H9 (cell line): ENCODE measurements around the gene ASH1L. TPM values are rescaled to one million over a fixed set of nuclear protein-coding genes. Genes with fewer than 3 reads are reported as not detected.
"Not testable (repeated sequence)": the region's sequence is repeated elsewhere in the genome, so short reads cannot be mapped to it uniquely, and the experiment has no call there.

Experiments used
- DNase-seq: peaks from one replicate; pipeline ENCODE4 v3.0.0-alpha.2; 2017
- H2AFZ ChIP-seq: one replicate; pipeline ENCODE4 v1.6.1; 2013; ENCODE audit warnings: mild to moderate bottlenecking, low read length, control low read depth, moderate library complexity
- H2AK5ac ChIP-seq: 2 replicates; pipeline ENCODE4 v1.6.1; 2013; ENCODE audit warnings: low read length, control low read depth, mixed read lengths; ENCODE audit not compliant: insufficient read length
- H2BK120ac ChIP-seq: one replicate; pipeline ENCODE4 v1.6.1; 2013; ENCODE audit warnings: low read depth, mild to moderate bottlenecking, low read length, control low read depth, inconsistent platforms; ENCODE audit not compliant: poor library complexity, severe bottlenecking
- H2BK12ac ChIP-seq: 2 replicates; pipeline ENCODE4 v1.6.1; 2013; ENCODE audit warnings: low read length, control low read depth, mixed read lengths, low read depth; ENCODE audit not compliant: insufficient read length
- H2BK15ac ChIP-seq: 2 replicates; pipeline ENCODE4 v1.6.1; 2013; ENCODE audit warnings: low read depth, low read length, control low read depth
- H2BK20ac ChIP-seq: one replicate; pipeline ENCODE4 v1.6.1; 2013; ENCODE audit warnings: low read depth, mild to moderate bottlenecking, low read length, control low read depth, inconsistent platforms; ENCODE audit not compliant: poor library complexity, severe bottlenecking
- H2BK5ac ChIP-seq: 2 replicates; pipeline ENCODE4 v1.6.1; 2013; ENCODE audit warnings: low read length, control low read depth, mixed read lengths; ENCODE audit not compliant: insufficient read length
- H3K14ac ChIP-seq: 2 replicates; pipeline ENCODE4 v1.6.1; 2013; ENCODE audit warnings: low read length, control low read depth; ENCODE audit not compliant: insufficient read depth
- H3K18ac ChIP-seq: 2 replicates; pipeline ENCODE4 v1.6.1; 2013; ENCODE audit warnings: low read depth, mild to moderate bottlenecking, mixed read lengths, low read length, control low read depth; ENCODE audit not compliant: insufficient read length
- H3K23ac ChIP-seq: 2 replicates; pipeline ENCODE4 v1.6.1; 2013; ENCODE audit warnings: low read length, control low read depth, mixed read lengths, low read depth; ENCODE audit not compliant: insufficient read length
- H3K23me2 ChIP-seq: 2 replicates; pipeline ENCODE4 v1.6.1; 2013; ENCODE audit warnings: low read depth, mild to moderate bottlenecking, mixed read lengths, low read length, control low read depth; ENCODE audit not compliant: insufficient read length, poor library complexity, severe bottlenecking
- H3K27ac ChIP-seq: 2 replicates; pipeline ENCODE4 v1.5.1; 2013; ENCODE audit warnings: low read length, control low read depth, mixed read lengths, low read depth; ENCODE audit not compliant: insufficient read length
- H3K27me3 ChIP-seq: 2 replicates; pipeline ENCODE4 v1.6.1; 2013; ENCODE audit warnings: low read length, control low read depth, inconsistent platforms; ENCODE audit not compliant: insufficient read depth
- H3K4ac ChIP-seq: 2 replicates; pipeline ENCODE4 v1.6.1; 2013; ENCODE audit warnings: low read depth, mild to moderate bottlenecking, control low read depth, inconsistent platforms, low read length, moderate library complexity
- H3K4me1 ChIP-seq: 2 replicates; pipeline ENCODE4 v1.6.1; 2013; ENCODE audit warnings: low read length, control low read depth, inconsistent platforms; ENCODE audit not compliant: insufficient read depth
- H3K4me2 ChIP-seq: 2 replicates; pipeline ENCODE4 v1.6.1; 2013; ENCODE audit warnings: low read length, control low read depth, mixed read lengths; ENCODE audit not compliant: insufficient read length, insufficient read depth
- H3K56ac ChIP-seq: 2 replicates; pipeline ENCODE4 v1.6.1; 2013; ENCODE audit warnings: low read depth, mild to moderate bottlenecking, mixed read lengths, low read length, control low read depth; ENCODE audit not compliant: insufficient read length
- H3K79me1 ChIP-seq: 2 replicates; pipeline ENCODE4 v1.6.1; 2013; ENCODE audit warnings: low read depth, mild to moderate bottlenecking, moderate library complexity, low read length, control low read depth, inconsistent platforms; ENCODE audit not compliant: insufficient read depth, poor library complexity, severe bottlenecking
- H3K79me2 ChIP-seq: 2 replicates; pipeline ENCODE4 v1.6.1; 2013; ENCODE audit warnings: low read length, control low read depth, inconsistent platforms; ENCODE audit not compliant: insufficient read depth
- H3K9ac ChIP-seq: 2 replicates; pipeline ENCODE4 v1.6.1; 2013; ENCODE audit warnings: low read length, control low read depth, mixed read lengths; ENCODE audit not compliant: insufficient read length; ENCODE audit errors: extremely low read depth
- H3K9me3 ChIP-seq: one replicate; pipeline ENCODE4 v1.6.1; 2013; ENCODE audit warnings: low read depth, low read length, inconsistent platforms; ENCODE audit not compliant: control insufficient read depth
- H3T11ph ChIP-seq: one replicate; pipeline ENCODE4 v1.6.1; 2013; ENCODE audit warnings: mild to moderate bottlenecking, low read length, control low read depth, inconsistent platforms
- H4K20me1 ChIP-seq: one replicate; pipeline ENCODE4 v1.6.1; 2013; ENCODE audit not compliant: control insufficient read depth, insufficient read length, insufficient read depth
- H4K5ac ChIP-seq: 2 replicates; pipeline ENCODE4 v1.6.1; 2013; ENCODE audit warnings: low read depth, mild to moderate bottlenecking, mixed read lengths, low read length, control low read depth; ENCODE audit not compliant: insufficient read length
- H4K8ac ChIP-seq: replicated peaks from 2 replicates; pipeline ENCODE4 v1.6.1; 2013; ENCODE audit warnings: low read length, control low read depth, mixed read lengths, low read depth; ENCODE audit not compliant: insufficient read length
- H4K91ac ChIP-seq: 2 replicates; pipeline ENCODE4 v1.6.1; 2013; ENCODE audit warnings: low read depth, mild to moderate bottlenecking, moderate library complexity, mixed read lengths, low read length, control low read depth; ENCODE audit not compliant: insufficient read length
- H3K27ac Mint-ChIP-seq, 3 experiments: 2 replicates in 2 of 3; 3 replicates in 1 of 3; pipeline ENCODE4 v1.8.0; 2020 to 2021; ENCODE audit warnings: mixed read lengths in 3 of 3, mild to moderate bottlenecking in 1 of 3, moderate library complexity in 1 of 3
- H3K27me3 Mint-ChIP-seq: 2 replicates; pipeline ENCODE4 v1.8.0; 2021; ENCODE audit warnings: low read depth, mild to moderate bottlenecking, moderate library complexity, mixed read lengths
- H3K36me3 Mint-ChIP-seq, 3 experiments: 2 replicates in 2 of 3; 3 replicates in 1 of 3; pipeline ENCODE4 v1.8.0; 2020 to 2021; ENCODE audit warnings: low read depth in 3 of 3, mixed read lengths in 3 of 3; ENCODE audit not compliant: insufficient read depth in 1 of 3
- H3K4me1 Mint-ChIP-seq, 2 experiments: 2 replicates each; pipeline ENCODE4 v1.8.0; 2020; ENCODE audit warnings: mixed read lengths in 2 of 2
- H3K4me3 Mint-ChIP-seq, 2 experiments: 2 replicates in 1 of 2; 3 replicates in 1 of 2; pipeline ENCODE4 v1.8.0; 2020 to 2021; ENCODE audit warnings: mild to moderate bottlenecking in 2 of 2, mixed read lengths in 2 of 2, moderate library complexity in 1 of 2
- H3K9me3 Mint-ChIP-seq, 2 experiments: 2 replicates in 1 of 2; 3 replicates in 1 of 2; pipeline ENCODE4 v1.8.0; 2020; ENCODE audit warnings: mild to moderate bottlenecking in 2 of 2, mixed read lengths in 2 of 2, moderate library complexity in 1 of 2
- WGBS: extraction: QIAGEN DNeasy Blood & Tissue Kit; methylation state at CpG from one replicate; pipeline ENCODE4 v1.1.7; 2013; ENCODE audit warnings: missing lambda C conversion rate, low lambda C conversion rate, mixed read lengths; ENCODE audit not compliant: insufficient read length; ENCODE audit errors: extremely low coverage; 5-methylcytosine and 5-hydroxymethylcytosine counted together
- total RNA-seq: library from RNA; stranded (reverse); gene quantifications from 2 replicates; pipeline ENCODE4 v1.2.1, GENCODE V29; 2021

Gene ASH1L
- total RNA-seq, 1 experiment from 2014 or later: 32.8 TPM

DNA sequence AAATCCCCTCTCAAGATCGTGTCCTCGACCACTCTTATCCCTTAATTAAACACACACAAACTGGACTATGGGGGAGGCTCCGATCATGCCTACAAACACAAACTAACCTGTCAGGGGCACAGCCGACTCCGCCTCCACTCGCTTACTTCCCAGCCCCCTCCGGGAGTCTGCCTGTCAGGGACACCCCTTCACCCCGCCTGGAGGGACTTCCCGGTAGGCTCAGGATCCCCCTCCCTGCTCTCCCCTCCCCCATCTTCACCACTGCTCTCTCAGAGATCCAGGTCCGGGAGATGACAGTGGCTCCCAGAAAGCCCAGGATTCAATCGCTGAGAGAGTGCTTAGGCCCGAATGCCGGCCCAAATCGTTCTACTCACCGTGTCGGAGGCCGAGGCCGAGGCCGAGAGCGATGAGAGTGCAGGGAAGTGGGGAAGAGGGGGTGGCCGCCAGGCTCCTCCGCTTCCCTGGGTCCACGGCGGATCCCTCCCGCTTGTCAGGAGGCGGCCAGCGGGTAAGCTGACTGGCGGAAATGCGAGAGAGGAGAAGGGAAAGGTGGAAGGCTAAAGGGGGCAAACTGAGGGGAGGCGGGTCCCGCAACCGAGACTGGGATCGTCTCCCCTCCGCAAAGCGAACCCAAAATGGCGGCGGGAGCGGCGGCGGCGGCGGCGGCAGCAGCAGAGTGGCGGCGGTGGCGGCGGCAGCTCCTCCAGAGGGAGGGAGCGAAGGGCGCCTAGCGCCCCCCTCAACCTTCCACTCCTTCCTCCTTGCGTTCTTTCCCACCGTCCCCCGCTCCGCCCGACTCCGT is 623 bp downstream of the ASH1L start:
- H2BK15ac ChIP-seq, H3K4ac ChIP-seq, H2BK20ac ChIP-seq, H3K23ac ChIP-seq, H4K5ac ChIP-seq, H2BK12ac ChIP-seq, H3K23me2 ChIP-seq, H3K27me3 ChIP-seq, H2AK5ac ChIP-seq, H4K8ac ChIP-seq, H3K9me3 Mint-ChIP-seq, H3K4me1 ChIP-seq, H2AFZ ChIP-seq, H4K20me1 ChIP-seq, H3K27me3 Mint-ChIP-seq, H3T11ph ChIP-seq, H2BK5ac ChIP-seq, H3K9me3 ChIP-seq, H3K56ac ChIP-seq, H2BK120ac ChIP-seq: not testable (repeated sequence)
- peak overlapping the region; percentile 98 to 99 for H3K4me3 Mint-ChIP-seq
- H3K14ac ChIP-seq: peak overlapping the region; percentile 98
- H4K91ac ChIP-seq: peak overlapping the region; percentile 59
- H3K4me1 Mint-ChIP-seq: peaks cover 13 to 21% of the 10 kb centered on the region in 2 experiments
- peak overlapping the region; percentile 77 for H3K27ac ChIP-seq
- peaks cover 31% of the 10 kb centered on the region for H3K79me2 ChIP-seq
- H3K79me1 ChIP-seq: peaks cover 18% of the 10 kb centered on the region
- no CpG with 5 or more reads among the region's 56 CpGs for WGBS
- H3K9ac ChIP-seq: peak overlapping the region; percentile 94
- peak; percentile 28 for DNase-seq
- H3K18ac ChIP-seq: peak overlapping the region; percentile 89
- peaks cover 6 to 16% (median 11%) of the 10 kb centered on the region in 3 experiments; a peak in 6 of 7 replicates for H3K36me3 Mint-ChIP-seq
- H3K4me2 ChIP-seq: peak overlapping the region; percentile 85
- H3K27ac Mint-ChIP-seq: peak overlapping the region; percentile 97 to 99 (median 98)
